SW 1271 (cell line): ENCODE data around the gene CACNA1H.
"Not testable (repeated sequence)": the region's sequence is repeated elsewhere in the genome, so short reads cannot be mapped to it uniquely, and the experiment has no call there.

Experiments used
- DNase-seq, 2 experiments: peaks; one replicate each; lab custom pipeline; 2025; lab: John Stamatoyannopoulos, UW

The CACNA1H gene

DNA sequence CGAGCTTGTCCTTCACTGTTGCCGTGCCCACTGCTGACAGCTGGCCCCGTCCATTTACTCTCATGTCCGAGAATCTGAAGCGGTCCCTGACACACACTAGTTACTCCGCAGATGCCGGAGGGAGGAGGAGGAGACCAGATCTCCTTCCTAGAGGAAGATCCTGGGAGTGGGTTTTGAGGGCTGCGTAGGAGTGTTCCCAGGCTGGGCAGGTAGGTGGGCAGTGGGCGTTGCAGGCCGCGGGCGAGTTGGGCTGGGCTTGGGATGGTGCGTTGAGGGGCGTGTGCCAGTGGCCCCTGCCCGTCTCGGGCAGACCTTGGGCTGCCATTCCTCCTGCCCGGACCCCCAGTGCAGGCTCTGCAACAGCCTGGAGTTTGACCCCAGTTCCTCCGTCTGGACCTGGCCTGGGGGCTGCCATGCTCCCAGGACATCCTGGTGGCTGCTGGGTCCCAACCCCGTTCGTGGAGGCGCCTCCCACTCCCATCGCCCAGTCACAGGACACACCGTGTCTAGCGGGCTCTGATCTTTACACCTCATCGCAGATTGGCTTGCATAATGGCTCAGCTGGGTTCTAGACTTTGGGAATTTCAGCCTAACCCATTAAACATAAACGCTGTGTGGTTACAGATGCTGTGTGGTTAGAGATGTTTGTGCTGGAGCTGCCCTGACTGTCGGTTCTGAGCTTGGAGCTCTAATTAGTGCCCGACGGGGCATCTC lies 22.8 kb downstream of the CACNA1H start:
- DNase-seq: no peak

DNA sequence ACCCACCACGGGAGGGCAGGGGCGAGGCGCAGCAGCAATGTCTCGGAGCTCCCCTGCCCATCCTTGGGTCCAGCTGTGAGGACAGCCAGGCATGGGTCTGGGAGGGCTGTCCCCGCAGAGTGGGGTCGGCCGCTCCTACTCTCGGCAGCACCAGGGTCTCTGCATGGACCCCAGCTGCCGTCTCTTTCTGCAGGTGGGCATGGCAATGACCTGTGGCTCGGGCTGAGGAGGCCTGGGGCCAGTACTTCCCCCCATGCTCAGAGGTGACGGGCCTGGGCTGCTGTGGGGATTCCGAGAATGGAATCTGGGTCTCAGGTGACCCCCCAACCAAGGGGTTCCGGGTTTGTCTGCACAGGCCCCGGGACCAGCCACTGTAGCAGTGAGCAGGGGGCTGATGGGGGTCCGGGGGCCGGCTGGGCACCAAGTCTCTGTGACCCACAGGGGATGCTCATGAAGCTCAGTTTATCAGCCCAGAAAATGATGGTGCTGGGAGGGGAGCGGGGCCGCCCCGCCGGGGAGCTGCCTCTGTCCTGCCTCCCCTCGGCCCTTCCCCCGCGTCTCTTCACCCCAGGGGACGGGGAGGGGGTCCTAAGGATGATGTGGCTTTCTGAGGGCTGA lies 23.5 kb downstream of the CACNA1H start:
- DNase-seq: no peak

DNA sequence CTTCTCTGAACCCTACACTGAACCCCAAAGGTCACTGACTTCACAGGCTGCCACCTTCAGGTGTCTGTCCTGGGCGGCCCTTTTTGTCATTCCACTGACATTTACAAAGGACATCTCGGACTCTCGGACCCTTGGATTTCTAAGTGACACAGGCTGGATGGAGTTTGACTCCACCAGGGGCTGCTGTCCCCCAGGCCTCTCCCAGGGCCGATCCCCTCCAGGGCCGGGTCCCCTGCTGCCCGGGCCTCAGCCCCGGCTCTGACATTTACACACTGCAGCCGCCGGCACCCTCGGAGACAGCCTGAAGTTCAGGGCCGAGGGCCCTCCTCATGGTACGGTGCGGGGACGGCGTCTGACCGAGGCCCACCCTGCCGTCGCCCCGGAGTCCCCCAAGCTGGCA lies 24.1 kb downstream of the CACNA1H start:
- DNase-seq: no peak

DNA sequence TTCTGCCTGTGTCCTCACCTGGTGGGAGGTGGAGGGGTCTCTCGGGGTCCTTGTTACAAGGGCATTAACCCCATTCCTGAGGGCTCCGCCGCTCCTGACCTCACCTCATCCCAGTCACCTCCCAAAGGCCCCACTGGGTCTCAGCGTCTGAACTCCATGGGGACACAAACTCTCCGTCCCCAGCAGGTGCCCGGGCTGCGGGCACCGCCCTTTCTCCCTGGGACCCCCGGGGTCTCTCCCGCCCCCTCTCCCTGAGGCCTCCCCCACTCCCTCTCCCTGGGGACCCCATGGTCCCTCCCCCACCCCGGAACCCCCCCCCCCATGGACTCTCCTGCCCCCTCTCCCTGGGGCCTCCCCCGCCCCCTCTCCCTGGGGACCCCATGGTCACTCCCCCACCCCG lies 24.8 kb downstream of the CACNA1H start:
- no peak for DNase-seq

DNA sequence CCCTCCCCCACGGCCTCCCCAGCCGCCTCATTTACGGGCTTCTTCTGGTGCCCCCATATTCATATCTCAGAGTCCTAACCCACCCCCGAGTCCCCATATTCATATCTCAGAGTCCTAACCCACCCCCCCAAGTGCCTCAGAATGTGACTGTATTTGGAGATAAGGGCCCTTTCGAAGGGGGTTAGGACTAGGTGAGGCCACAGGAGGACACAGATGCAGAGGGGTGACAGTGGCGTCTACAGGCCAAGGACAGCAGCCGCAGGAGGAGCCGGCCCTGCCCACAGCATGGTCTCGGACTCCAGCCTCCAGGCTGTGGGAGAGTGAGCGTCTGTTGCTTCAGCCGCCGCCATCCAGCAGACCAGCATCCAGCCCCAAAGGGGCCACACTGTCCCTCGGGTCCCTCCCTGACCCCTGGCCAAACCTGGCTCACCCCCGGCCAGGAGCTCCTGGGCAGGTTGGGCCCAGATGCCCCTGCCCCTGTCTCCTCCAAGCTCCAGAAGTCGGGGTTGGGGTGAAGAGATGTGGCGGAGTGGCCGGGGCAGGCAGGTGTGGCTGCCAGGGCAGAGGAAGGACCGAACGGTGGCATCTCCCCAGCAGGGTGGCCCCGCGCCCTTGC lies 25.5 kb downstream of the CACNA1H start:
- no peak for DNase-seq

DNA sequence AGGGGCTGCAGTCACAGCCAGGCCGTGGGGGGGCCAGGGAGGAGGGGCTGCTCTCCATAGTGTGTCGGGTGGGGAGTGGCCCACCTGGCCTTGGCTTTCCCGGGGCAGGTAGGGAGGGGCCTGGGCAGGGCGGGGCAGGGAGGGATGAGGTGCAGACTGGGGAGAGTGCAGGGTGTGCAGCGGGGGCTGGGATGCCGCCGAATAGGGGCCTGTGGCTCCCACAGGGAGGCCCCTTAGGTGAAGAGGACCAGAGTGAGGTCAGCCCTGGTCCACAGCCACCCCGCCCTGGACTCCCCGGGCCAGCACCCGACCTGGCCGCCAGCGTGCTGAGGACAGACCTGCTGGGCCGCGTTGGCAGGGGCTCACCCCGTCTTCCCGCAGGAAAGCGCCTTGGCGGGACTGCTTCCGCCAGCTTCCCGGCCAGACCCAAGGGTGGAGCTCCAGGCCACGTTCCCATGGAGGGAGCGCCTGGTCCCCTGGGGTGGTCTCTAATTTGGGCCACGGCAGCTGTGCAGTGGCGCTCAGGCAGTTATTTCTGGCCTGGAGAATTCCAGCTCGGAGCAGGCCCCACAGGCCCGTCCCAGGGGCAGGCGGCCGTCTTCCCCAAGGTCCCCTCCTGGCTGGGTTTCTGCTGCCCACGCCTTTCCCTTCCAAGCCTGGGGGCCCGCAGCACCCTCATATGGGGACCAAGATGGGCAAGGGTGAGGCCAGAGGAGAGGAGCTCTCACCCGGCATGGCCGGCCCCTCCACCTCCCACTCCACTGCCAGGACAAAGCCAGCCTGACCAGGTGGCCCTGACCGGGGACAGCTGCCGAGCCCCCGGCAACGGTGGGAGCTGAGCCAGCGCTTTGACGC lies 27.9 kb downstream of the CACNA1H start:
- no peak for DNase-seq

DNA sequence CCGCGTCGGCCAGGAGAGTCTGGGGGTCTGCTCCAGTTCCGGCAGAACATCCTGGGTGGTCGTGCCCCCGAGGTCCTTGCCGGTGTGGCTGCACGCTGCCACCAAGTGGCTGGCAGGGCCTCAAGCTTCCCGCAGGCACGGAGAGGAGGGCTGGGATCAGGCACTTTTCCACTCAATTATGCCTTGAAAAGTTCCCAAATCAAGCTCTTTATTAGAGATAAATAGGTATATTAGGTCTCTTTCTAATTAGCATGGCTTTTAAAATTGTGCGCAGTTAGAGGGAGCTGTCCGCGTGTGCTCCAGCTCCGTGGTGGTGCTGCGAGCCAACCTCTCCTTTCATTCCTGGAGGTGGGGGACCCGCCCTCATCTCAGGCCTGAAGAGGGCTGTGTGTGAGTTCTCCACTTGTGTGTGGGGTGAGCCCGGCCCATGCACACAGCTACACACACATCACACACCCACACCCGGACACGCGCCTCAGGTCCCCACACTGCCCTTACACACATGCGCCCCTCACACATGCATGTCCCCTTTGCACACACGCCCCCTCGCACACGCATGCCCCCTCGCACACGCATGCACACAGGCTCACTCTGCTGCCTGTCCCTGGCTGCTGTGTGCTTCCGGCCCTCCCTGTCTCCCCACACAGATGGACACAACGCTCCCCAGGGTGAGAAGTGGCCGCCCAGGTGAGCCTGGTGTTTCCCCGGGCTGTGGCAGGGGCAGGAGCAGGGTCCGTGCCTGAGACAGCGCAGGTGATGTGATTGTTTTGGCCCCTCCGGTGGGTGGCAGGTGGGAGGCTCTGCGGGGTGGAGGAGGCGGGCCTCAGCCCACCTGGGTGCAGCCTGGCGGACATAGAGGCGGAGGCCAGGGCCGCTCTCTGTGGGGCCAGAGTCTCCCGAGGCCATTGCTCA lies 28.8 kb downstream of the CACNA1H start:
- DNase-seq: no peak

DNA sequence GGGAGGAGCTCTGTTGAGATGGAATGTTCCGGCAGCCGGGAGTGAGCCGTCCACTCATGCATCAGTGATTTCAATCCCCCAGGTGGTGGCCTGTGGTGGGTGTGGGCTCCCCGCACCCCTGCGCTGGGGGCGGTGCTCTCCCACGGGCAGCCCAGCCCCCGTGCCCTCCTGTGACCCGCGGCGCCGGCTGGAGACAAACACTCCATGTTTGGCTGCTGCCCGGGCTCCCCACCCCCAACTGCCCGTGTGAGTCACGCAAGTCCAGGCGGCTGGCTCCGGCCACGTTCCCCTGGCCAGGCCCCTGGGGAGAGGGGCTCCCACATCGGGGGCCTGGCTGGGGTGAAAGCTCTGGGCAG lies 29.4 kb downstream of the CACNA1H start:
- no peak for DNase-seq

DNA sequence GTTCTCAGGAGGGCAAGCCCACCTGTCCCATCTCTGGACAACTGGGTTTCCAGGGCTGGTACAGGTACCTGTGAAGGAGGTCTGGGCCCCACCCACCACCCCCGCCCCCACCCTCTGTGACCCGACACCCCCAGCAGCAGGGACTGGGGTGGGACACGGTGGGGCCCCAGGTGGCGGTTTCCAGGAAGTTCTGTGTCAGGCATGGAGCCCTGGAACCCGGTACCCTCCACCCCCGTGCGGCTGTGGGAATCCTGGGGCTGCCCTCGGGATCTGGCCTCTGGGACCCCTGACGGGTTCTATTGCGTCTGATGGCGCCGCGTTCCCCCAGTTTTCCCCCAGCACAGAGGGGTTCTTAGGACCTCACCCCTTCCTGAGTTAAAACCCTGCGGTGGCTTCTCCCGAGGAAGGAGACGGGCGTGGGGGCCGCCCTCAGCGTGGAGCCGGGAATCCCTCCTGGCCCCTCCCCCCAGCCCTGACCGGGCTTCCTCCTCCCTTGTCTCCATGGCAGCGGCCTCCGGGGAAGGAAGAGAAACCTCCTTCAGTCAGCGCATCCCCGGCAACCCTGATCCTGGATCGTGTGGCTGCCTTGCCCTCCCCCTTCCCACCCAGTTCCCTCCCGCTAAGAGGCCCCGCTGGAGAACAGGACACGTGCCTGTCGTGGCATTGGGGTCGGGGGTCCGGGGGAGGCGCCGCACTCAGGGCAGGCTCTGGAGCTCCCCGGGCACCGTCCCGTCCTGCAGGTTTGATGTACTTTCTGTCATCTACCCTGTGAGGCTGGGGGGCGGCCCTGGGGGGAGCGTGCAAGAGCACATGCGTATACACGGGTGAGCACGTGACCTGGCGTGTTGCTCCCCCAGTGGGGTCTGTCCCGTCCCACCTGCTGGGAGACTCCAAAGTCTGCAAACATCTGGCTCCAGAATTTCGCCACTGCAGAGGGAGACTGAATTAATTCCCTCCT lies 30.3 kb downstream of the CACNA1H start:
- DNase-seq: no peak

DNA sequence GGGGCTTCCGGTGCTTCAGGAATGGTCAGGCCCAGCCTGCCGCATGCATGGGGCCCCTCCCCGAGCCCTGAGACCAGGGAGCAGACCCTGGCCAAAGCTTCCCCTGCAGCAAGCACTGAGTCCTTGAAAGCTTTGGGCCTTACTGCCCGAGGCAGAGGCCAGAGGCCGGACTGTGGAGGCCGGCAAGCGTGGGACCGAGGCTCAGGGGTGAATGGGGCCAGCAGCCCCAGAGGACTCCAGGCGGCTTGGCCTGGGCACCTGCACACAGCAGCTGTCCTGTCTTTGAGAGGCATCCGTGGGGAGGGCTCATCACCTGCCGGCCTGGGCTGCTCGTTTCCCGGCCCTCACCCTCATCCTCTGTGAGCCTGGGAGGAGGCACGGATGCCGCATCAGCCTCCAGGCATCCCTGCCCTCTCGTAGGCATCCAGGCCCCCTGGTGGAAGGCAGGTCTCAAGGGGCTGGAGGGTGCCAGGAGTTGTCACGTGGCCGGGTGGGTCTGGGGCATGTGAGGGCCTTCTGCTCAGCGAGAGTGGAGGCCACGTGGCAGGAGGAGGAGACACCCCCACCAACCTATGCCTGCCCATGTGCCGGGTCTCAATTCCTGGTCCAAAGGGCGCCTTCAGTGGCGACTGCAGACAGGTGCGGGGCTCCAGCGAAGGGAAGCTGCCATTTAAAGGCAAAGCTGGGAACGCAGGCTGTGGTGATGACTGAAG lies 31.4 kb downstream of the CACNA1H start:
- DNase-seq: no peak

DNA sequence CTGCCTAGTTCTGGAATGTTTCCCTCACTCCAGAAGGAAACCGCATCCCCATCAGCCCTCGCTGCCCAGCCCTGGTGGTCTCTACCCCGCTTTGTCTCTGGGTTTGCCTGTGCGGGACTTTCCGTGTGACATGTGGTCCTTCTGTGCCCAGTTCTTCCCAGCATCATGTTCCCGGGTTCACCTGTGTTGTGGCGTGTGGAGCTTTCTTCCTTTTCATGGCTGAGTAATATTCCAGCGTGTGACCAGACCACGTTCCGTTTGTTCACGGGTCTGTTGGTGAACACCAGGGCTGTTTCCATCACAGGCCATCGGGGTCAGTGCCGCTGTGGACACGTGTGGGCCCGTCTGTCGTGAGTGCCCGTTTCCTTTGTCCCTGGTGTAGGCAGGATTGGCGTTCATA lies 32.1 kb downstream of the CACNA1H start:
- DNase-seq: no peak

DNA sequence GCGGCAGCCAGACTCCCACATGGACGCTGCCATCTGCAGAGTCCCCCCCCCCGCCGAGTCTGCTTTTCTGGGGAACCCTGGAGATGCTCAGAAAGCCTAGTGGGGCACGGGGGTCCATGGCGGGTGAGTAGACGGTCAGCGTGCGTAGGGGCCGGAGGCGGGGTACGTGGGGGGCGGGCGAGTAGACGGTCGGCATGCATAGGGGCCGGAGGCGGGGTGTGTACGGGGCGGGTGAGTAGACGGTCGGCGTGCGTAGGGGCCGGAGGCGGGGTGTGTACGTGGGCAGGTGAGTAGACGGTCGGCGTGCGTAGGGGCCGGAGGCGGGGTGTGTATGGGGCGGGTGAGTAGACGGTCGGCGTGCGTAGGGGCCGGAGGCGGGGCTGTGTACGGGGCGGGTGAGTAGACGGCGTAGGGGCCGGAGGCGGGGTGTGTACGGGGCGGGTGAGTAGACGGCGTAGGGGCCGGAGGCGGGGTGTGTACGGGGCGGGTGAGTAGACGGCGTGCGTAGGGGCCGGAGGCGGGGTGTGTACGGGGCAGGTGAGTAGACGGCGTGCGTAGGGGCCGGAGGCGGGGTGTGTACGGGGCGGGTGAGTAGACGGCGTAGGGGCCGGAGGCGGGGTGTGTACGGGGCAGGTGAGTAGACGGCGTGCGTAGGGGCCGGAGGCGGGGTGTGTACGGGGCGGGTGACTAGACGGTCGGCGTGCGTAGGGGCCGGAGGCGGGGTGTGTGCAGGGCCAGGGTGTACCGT lies 32.7 kb downstream of the CACNA1H start:
- not testable (repeated sequence) for DNase-seq

DNA sequence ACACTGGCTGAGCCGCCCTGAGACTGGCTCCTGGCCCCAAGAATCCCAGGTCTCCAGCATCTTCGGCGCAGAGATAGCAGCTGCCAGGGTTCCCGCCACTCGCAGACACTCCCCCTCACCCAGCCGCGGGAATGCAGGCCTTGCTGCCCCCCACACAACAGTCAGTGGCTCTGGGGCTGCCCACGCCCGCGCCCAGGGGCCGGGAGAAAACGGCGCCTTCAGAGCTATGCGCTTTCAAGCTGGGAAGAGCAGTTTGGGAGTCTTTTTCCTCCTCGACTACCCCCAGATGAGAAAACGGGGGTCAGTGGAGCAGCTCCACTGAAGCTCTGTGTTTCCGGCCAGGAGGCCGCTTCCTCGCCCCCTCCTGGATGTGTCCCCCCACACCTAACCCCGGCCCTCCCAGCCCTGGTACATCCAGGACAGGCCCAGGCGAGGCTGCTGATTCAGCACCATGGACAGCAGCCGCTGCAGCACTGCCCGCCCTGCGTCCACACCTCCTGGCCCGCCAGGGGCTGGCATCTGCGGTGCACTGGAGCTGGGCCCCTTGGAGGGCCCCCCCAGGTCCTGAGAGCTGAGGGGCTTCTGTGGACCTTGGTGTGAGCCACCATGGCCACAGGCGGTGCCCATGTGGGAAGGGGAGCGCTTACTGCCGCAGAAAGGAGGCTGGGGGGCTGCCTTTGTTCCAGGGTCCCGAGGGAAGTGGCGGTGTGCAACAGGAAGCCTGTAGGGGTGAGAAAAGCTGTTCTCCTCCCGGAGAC lies 35.7 kb downstream of the CACNA1H start:
- DNase-seq: no peak

DNA sequence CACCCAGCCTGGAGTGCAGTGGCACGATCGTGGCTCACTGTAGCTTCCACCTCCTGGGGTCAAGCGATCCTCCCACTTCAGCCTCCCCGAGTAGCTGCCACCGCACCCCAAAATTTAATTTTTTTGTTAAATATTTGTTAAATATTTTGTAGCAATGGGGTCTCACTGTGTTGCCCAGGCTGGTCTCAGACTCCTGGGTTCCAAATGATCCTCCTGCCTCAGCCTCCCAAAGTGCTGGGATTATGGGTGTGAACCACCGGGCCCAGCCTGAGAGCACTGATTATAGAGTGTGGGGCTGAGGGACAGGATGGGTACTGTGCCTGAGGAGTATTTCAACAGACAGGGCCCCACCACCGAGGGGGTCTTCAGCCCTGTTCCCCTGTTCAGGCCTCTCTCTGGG lies 36.5 kb downstream of the CACNA1H start:
- DNase-seq: no peak

DNA sequence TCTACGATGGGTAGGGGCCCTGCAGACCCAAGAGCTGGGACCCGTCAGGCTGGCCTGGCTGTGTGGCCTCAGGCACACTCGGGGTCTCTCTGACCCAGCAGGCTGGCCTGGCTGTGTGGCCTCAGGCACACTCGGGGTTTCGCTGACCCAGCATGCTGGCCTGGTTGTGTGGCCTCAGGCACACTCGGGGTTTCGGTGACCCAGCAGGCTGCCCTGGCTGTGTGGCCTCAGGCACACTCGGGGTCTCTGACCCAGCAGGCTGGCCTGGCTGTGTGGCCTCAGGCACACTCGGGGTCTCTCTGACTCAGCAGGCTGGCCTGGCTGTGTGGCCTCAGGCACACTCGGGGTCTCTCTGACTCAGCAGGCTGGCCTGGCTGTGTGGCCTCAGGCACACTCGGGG lies 37.9 kb downstream of the CACNA1H start:
- DNase-seq: not testable (repeated sequence)

DNA sequence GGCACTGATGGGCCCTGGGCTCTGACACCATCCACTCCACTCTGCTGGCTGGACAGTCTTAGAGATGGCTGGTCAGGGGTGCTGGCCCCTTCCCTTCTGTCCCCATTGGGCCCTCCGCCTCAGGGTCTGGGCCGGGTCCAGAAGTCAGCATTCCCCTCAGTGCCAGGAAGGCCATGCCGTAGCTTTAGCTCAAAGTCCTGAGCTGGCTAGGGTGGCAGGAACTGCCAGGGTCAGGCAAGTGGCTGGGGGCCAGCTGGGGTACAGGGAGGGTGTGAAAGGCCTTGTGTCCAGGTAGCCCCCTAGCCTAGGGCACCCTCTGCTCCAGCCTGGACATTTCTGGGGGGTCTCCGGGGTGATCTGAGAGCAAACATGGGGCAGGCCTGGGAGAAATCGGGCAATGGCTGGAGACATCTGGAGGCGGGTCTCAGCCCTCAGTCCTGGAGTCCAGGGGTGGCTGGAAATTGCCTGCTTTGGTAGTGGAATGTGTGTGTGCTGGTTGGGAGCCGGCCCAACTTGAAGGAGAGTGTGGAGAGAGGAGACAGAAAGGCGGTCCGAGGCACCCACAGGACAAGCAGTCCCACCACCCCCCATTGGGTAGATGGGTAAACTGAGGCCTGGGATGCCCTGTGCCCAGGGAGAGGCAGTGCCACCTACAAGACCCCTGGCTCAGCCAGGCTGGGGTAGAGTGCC lies 39.6 kb downstream of the CACNA1H start:
- no peak for DNase-seq

DNA sequence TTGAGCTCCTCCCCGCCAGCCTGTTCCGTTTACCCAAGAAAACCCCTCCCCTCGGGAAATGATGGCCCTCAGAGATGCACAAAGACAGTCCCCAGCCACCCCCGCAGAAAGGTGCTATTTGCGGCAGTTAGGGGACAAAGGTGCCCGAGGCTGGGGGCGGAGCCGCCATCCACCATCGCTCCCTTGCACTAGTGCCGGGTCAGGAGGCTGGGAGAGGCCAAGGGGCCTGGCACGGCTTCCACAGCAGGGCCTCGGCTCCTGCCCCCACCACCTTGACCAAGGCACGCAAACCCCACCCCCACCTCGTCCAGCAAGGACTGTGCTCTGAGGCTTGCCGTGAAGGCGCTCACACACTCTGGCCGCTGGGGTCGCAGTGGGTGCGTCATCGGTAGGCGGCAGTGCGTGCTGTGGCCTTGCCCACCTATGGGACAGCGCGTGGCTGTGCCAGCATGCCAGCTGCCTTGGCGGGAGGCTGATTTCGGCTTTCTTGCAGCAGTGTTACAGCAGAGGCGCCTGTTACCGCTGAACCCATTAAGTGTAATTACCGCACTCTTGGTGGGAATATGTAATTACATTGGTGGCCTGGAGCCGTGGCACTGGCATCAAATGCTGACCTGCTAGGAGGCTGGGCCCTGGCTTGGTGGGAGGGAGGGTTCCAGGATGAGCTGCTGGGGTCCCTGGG lies 40.4 kb downstream of the CACNA1H start:
- no peak for DNase-seq
